Activated naive CD4-positive, alpha-beta T cell treated with anti-CD3 and anti-CD28 coated beads, Interleukin-2, amount 50 U/mL, for 24 hours (primary cell): Measurements from ENCODE around the gene KSR1.

Experiments used
- H3K27ac Mint-ChIP-seq: one replicate; pipeline ENCODE4 v1.8.0; 2021; ENCODE audit warnings: mild to moderate bottlenecking, mixed read lengths
- H3K27me3 Mint-ChIP-seq: one replicate; pipeline ENCODE4 v1.8.0; 2021; ENCODE audit warnings: mixed read lengths
- H3K36me3 Mint-ChIP-seq: one replicate; pipeline ENCODE4 v1.8.0; 2021; ENCODE audit warnings: mixed read lengths
- H3K4me1 Mint-ChIP-seq: one replicate; pipeline ENCODE4 v1.8.0; 2021; ENCODE audit warnings: mixed read lengths
- H3K4me3 Mint-ChIP-seq: one replicate; pipeline ENCODE4 v1.8.0; 2021; ENCODE audit warnings: mild to moderate bottlenecking, mixed read lengths
- H3K9me3 Mint-ChIP-seq: one replicate; pipeline ENCODE4 v1.8.0; 2021; ENCODE audit warnings: mixed read lengths

Gene KSR1

DNA sequence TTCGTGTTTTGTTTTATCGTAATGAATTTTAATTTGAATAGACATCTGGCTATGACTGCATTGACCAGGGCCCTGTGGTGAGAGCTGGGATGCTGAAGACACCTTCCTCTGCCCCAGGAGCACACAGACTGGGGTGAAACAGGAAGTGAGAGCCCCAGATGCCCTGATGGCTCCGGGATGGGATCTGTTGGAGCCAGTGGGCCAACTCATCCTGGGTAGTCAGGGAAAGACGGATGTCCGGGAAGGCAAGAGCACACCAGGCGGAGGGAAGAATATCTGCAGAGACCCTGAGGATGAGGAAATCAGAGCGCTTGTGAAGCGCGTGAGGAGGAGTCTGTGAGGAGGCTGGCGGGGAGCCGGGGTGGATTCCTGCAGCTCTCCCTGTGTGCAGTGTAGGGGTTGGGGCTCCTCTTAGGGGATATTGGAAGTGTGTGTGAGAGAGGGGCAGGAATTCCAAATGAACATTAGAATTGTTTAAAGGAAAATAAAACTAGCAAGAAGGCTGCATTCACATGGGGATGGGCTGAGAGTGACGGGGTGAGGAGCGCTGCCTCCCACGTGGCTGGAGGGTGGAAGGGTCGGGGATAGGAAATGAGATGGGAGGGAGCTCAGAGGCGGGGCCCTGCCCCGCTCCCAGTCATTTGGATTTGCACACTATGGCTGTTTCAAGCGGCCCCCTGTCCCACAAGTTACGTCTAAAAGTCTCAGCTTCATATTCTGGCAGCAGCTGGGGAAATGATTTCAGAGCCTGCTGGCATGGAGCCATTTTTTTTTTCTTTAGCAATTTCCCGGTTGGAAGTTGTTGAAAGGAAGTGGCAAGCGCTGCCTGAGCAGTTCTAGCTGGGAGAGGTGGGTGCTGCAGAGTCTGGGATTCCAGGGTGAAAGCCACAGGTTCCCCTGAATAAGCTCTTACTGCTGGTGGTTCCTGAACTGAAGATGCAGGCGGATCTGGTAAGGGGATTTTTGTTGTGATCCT lies 103.5 kb downstream of the KSR1 start:
- H3K4me1 Mint-ChIP-seq, result peaks cover 12% of the 10 kb centered on the region
- H3K27me3 Mint-ChIP-seq, result no peaks in the 10 kb centered on the region
- H3K9me3 Mint-ChIP-seq, result no peaks in the 10 kb centered on the region
- H3K4me3 Mint-ChIP-seq, result no peak overlapping the region
- no peak overlapping the region for H3K27ac Mint-ChIP-seq
- peaks cover 13% of the 10 kb centered on the region for H3K36me3 Mint-ChIP-seq

DNA sequence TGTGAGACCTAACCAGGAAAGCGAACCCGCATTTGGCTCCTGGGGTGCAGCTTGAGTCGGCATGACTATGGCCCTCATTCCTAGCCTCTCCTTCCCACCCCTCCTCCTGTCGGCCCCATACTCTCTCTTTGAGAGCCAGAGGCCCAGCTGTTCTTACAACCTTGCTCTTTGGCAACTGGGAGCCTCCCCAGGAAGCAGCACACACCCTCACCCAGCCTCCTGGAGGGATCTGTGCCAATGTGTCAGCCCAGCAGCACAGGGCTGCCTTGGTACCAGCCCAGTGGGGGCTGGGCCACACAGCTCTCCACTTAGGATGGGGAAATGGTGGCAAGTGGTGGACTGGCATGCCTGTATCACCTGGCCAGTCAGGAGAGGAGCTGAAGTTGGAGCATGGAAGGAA lies 104.4 kb downstream of the KSR1 start:
- Mint-ChIP-seq H3K27me3 (no peaks in the 10 kb centered on the region), H3K4me1 (peaks cover 6% of the 10 kb centered on the region), H3K27ac (no peak overlapping the region), H3K9me3 (no peaks in the 10 kb centered on the region), H3K36me3 (peaks cover 8% of the 10 kb centered on the region), H3K4me3 (no peak overlapping the region)

DNA sequence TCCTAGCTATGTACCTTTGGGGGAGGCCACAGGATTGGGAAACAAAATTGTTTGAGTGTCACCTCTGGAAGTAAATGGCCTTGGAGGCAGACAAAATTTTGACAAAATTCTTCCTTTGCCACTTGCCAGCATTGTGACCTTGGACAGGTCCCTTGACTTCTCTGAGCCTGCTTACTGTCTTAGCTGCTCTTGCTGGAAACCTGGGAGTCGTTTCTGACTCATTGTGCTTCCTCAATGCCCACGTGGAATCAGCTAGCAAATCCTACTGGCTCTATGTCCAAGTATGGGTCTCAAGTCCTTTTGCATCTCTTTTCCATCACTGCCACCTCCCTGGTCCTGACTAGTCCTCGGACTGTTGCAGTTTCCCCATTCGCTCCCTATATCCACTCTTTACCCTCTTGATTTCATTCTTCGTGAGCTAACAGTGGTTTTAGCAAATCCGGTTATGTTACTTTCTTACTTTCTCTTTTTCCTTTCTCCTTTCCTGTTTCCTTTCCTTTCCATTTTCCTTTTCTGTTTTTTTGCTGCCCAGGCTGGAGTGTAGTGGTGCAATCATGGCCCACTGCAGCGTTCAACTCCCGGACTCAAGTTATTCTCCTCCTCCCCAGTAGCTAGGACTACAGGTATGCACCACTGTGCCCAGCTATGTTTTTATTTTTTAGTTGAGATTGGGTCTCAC lies 106.7 kb downstream of the KSR1 start:
- Mint-ChIP-seq H3K4me3 (no peak overlapping the region), H3K9me3 (no peaks in the 10 kb centered on the region), H3K27ac (no peak overlapping the region), H3K4me1 (peaks cover 10% of the 10 kb centered on the region), H3K27me3 (no peaks in the 10 kb centered on the region), H3K36me3 (peaks cover 8% of the 10 kb centered on the region)

DNA sequence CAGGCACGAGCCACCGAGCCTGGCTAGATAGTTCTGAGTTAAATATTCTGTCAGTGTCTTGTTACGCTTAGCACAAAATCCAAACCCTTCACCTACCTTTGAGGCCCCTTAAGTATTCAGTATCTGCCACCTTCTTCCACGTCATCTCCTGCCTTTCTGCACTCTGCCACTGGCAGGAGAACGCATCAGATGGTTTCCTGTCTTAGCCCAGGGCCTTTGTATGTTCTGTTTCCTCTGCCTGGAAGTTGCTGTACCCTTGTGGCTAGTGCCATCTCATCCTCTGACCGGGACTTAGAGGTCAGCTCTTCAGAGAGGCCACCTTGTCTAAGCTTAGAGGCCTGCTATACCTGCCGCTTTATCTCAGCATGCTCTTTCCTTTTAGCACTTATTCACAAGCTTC lies 107.3 kb downstream of the KSR1 start:
- peaks cover 8% of the 10 kb centered on the region for H3K36me3 Mint-ChIP-seq
- H3K27me3 Mint-ChIP-seq, result no peaks in the 10 kb centered on the region
- peaks cover 10% of the 10 kb centered on the region for H3K4me1 Mint-ChIP-seq
- no peaks in the 10 kb centered on the region for H3K9me3 Mint-ChIP-seq
- H3K4me3 Mint-ChIP-seq, result no peak overlapping the region
- H3K27ac Mint-ChIP-seq, result no peak overlapping the region

DNA sequence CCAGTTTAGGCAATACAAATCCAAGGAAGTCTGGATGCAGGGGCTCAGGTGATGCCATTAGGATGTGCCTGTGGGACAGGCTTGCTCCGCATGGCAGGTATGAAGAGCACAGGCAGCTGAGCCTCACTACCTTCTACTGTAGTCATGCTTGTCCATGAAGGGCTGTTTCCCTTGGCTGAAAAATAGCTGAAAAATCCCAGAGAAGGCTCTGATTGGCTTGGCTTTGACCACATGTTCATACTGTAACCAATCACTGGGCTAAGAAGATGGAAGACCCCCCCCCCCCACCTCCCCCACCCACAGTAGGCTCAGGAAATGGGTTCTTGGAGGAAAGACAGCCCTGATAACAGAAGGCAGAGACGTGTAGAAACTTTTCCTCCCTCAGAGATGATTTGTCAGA lies 108.2 kb downstream of the KSR1 start:
- H3K4me3 Mint-ChIP-seq, result no peak overlapping the region
- peaks cover 6% of the 10 kb centered on the region for H3K36me3 Mint-ChIP-seq
- no peak overlapping the region for H3K27ac Mint-ChIP-seq
- no peaks in the 10 kb centered on the region for H3K9me3 Mint-ChIP-seq
- H3K4me1 Mint-ChIP-seq, result peaks cover 14% of the 10 kb centered on the region
- no peaks in the 10 kb centered on the region for H3K27me3 Mint-ChIP-seq

DNA sequence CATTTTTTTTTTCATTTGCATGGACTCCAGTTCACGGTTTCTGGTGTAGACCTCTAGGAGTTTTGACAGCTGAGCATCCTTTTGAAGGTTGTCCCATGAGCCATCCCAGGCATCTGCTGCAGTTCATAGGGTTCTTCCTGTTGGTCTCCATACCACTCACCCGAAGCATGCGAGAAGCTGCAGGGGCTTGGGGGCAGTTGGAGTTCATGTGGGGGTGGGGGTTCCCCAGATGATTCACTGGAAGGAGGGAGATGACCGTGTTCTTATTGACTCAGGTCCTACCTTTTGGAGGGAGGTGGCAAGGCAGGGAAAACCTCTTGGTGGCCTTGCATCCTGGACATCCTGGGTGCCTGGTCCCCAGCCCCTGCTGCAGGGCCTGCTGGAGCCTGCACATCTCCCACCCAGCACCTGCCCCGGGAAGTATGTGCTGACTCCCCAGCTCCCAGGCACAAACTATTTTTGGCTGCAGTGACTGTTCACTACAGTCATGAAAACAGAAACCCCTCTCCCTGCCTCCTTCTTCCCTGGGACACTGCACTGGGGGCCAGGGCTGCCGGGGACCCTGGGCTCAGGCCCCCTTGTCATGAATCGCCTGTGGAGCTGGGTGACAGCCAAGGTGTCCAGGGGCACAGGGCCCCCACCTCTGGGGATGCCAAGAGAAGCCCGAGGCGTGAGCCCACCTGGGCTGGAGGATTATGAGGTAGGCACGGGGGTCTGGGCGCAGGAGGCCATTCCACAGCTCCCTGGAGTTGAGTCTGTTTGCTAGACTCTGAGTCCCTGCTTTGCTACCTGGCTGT lies 109.8 kb downstream of the KSR1 start:
- Mint-ChIP-seq H3K27me3 (no peaks in the 10 kb centered on the region), H3K9me3 (no peaks in the 10 kb centered on the region), H3K36me3 (peaks cover 4% of the 10 kb centered on the region), H3K4me1 (peaks cover 18% of the 10 kb centered on the region), H3K27ac (no peak overlapping the region), H3K4me3 (no peak overlapping the region)

DNA sequence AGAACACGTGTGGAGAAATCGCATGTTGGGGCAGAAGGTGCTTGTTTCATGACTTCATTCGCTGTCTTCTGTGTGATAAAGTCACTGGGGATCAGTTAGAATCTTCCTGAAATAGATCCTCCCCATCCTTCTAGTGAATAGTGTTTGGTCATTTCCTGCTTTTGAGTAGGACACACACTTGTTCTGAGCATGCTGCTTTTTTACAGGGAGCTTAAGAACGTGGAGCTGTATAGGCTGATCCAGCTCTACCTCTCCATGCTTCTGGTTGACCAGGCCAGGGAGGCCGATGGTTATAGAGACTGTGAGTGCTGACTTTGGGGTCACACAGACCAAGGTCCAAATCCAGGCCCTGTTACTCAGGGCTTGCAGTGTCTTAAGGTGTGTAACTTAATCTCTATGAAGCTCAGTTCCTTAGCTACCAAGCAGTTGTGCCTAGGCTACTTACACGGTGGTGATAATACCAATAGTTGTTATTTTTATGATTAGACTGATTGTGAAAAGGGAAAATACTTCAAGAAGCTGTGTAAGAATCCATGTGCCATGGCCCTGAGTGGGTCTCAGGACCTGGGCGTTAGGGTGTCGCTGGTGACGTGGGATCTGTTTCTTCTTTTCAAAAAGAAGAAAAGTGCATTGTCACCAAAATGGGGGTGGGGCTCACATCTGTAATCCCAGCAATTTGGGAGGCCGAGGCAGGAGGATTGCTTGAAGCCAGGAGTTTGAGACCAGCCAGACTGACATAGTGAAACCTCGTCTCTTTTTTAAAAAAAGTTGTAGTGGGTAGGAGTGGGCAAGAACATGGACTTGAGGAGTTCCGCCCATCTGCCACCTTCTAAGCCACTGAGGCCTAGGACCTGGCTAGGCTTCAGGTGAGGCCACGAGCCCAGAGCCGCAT lies 110.7 kb downstream of the KSR1 start:
- peaks cover 2% of the 10 kb centered on the region for H3K36me3 Mint-ChIP-seq
- H3K27ac Mint-ChIP-seq, result no peak overlapping the region

DNA sequence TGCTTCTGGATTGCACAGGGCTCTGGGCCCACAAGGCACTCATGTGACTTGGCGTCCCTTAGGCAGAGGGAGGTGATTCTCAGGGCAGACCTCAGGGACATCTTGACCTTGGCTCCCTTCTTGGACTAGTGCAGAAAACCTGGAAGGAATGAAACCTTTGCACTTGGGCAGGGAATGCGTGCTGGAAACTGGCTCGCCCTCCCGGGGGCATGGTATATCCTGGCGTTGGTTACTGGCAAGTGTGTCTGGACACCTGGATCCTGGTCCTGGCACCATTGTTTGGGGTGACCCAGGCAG lies 111.3 kb downstream of the KSR1 start:
- Mint-ChIP-seq H3K36me3 (peaks cover 2% of the 10 kb centered on the region), H3K4me1 (peaks cover 25% of the 10 kb centered on the region), H3K27me3 (no peaks in the 10 kb centered on the region), H3K4me3 (no peak overlapping the region), H3K9me3 (no peaks in the 10 kb centered on the region), H3K27ac (no peak overlapping the region)

More for the DNA sequence above, 110.7 kb downstream of the KSR1 start:
- Mint-ChIP-seq H3K4me1 (peaks cover 19% of the 10 kb centered on the region), H3K9me3 (no peaks in the 10 kb centered on the region), H3K4me3 (no peak overlapping the region), H3K27me3 (no peaks in the 10 kb centered on the region)

DNA sequence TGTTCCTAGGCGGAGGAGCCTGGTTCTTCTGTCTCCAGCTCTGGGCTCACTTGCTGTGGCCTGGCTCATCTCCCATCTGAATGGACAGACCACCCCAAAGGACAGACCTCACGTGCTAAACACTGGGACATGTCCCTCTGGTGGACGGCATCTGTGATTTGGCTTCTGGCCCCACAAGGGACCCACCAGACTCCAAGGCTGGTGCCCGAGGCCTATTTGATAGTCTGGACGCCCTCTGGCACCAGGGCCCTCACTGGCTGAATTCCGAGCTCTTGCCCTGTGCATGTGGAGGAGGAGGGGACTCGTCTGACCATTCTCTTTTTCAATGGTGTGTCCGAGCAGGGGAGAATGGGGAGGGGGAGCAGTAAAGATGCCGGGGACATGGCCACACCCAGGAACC lies 112.0 kb downstream of the KSR1 start:
- Mint-ChIP-seq H3K27ac (no peak overlapping the region), H3K4me3 (no peak overlapping the region), H3K27me3 (no peaks in the 10 kb centered on the region), H3K36me3 (peaks cover 2% of the 10 kb centered on the region), H3K4me1 (peaks cover 32% of the 10 kb centered on the region), H3K9me3 (no peaks in the 10 kb centered on the region)

DNA sequence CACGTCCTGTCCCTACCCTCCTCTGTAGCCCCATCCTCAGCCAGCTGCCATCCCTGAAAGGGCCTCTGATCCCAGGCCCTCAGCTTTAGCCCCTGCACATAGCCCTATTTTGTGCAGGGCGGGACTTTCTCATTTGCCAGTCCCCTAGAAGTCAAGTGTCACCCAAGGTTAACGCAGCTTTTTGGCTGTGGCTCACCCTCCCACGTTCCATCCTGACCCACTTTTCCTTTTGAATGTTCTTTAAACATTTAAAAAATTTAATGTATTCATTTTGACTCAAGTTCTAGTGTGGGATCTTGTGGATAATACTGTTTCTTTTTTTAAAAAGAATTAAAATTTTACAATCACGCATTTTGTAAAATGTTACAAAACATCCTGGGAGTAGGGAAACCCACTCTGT lies 112.6 kb downstream of the KSR1 start:
- Mint-ChIP-seq H3K4me3 (no peak overlapping the region), H3K9me3 (no peaks in the 10 kb centered on the region), H3K27ac (no peak overlapping the region), H3K4me1 (peaks cover 38% of the 10 kb centered on the region), H3K36me3 (no peaks in the 10 kb centered on the region), H3K27me3 (no peaks in the 10 kb centered on the region)

DNA sequence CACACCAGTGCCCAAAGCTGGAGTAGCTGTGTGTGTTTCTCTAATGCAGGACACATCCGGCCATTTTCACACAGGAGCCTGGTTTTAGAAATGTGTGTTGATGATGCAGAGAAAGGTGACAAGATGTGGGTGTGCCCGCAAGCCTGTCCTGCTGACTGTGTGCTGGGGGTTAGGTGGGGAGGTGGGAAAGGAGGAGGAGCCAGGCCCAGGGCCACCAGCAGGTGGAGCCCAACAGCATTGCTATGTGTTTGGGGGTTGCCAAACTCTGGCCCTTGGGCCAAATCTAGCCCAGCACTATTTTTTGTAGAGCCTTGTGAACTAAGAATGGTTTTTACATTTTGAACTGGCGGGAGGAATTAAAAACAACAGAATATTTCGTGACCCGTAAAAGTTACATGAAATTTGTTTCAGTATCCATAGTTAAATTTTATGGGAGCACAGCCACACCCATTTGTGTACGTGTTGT lies 113.0 kb downstream of the KSR1 start:
- Mint-ChIP-seq H3K4me3 (no peak overlapping the region), H3K27me3 (no peaks in the 10 kb centered on the region), H3K36me3 (no peaks in the 10 kb centered on the region), H3K9me3 (no peaks in the 10 kb centered on the region), H3K27ac (no peak overlapping the region), H3K4me1 (peaks cover 41% of the 10 kb centered on the region)

DNA sequence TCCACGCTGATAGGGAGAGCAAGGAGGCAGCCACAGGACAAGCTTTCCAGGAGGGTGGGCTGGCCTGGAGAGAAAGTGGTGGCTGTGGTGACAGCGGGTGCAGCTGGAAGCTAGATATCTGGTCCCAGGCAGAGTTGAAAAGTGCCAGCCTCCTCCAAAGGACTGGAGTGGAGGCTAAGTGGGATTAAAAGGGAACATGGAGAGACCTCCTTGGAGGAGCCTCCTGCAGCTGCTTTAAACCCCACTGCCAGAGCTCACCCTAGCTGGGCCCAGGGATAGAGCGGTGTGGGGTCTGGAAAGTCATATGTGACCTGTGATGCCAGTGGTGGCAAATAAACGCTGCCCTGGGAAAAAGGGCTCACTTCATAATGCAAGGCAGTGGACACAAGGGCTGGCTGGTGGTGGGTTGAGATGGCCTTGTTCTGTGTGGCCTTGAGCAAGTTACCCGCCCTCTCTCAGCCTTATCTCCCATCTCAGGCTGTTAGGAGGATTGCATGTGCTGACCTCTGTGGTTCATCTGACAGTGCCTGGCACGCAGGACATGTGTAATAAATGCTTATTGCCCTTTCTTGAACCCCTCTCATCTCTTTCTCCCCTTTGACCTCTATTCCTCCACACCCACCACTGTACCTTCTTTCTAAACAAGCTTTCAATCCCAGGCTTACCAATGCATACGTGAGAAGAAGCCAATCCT lies 113.8 kb downstream of the KSR1 start:
- Mint-ChIP-seq H3K27me3 (no peaks in the 10 kb centered on the region), H3K27ac (peak overlapping the region; percentile 75), H3K4me3 (no peak overlapping the region), H3K4me1 (peaks cover 43% of the 10 kb centered on the region), H3K9me3 (no peaks in the 10 kb centered on the region), H3K36me3 (no peaks in the 10 kb centered on the region)

DNA sequence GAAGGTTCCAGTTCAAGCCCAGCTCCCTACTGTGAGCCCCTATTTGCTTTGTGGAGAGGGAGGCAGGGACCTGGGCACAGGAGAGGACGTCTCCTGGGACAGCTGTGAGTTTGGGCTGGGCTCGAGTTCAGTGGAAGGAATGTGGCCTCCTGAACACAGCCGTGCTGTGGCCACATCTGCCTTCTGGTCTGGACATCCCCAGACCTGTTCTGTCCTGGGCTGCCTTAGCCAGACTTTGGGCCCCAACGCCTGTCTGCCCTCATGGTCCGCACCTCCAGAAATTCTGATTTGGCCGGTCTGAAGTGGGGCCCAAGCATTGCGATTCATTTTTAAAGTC lies 114.3 kb downstream of the KSR1 start:
- Mint-ChIP-seq H3K4me1 (peaks cover 43% of the 10 kb centered on the region), H3K36me3 (no peaks in the 10 kb centered on the region), H3K27me3 (no peaks in the 10 kb centered on the region), H3K9me3 (no peaks in the 10 kb centered on the region), H3K27ac (no peak overlapping the region), H3K4me3 (no peak overlapping the region)

DNA sequence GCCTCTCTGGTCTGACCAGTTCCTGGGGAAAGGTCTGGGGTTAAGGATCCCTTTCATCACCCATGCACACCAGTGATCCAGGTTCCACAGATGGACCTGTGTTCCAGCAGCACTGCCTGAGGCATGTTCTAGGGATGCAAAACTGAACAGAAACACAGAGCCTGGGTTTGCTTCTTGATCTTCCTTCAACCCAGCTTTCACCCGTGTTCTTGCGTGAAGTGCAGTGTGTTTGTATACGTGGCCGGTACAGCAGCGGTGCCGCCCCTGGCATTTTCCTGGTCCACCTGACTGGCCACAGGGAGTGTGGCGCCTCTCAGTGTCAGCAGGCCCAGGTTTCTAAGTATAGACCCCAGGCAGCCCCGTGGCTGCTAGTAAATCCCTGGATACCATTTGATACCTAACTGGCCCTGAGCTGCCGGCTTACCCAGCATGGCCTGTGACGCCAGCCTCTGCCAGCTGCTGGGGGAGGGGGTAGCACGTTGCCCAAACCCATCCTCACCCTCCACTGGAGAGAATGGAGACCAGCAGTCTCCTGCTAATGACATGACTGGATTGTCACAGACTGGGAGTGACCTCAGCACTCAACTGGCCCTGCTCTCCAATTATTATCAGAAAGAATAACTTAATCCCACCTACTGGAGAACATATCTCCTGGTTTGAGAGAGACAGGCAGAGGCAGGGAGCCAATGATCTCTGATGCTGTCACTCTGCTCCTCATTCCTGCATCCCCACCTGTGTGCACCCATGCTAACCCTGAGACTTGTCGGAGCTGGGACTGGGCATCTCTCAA lies 115.5 kb downstream of the KSR1 start:
- no peaks in the 10 kb centered on the region for H3K36me3 Mint-ChIP-seq
- H3K27ac Mint-ChIP-seq, result peak overlapping the region; percentile 70
- H3K9me3 Mint-ChIP-seq, result no peaks in the 10 kb centered on the region
- H3K4me1 Mint-ChIP-seq, result peaks cover 43% of the 10 kb centered on the region
- no peak overlapping the region for H3K4me3 Mint-ChIP-seq
- no peaks in the 10 kb centered on the region for H3K27me3 Mint-ChIP-seq
